NCI-H82 treated with DMSO at 0.1 percent for 48 hours (cell line): Measurements from ENCODE around the gene OTULIN.

ENCODE experiments used
- DNase-seq: peaks from one replicate; lab custom pipeline; 2025; ENCODE audit not compliant: unreplicated experiment; lab: John Stamatoyannopoulos, UW

The OTULIN gene

GRCh38 chr5:14738050-14738449 is 73.5 kb downstream of the OTULIN start:
- DNase-seq, result no peak

- DNase-seq, result no peak
Measured at GRCh38 chr5:14739538-14739937, 75.0 kb downstream of the OTULIN start.

GRCh38 chr5:14739981-14740380 is 75.5 kb downstream of the OTULIN start:
- DNase-seq, result no peak

GRCh38 chr5:14741131-14741530 is 76.6 kb downstream of the OTULIN start:
- DNase-seq, result no peak

- peak; percentile 11 for DNase-seq
Measured at GRCh38 chr5:14741801-14742440, 77.4 kb downstream of the OTULIN start.

GRCh38 chr5:14742498-14742897 is 78.0 kb downstream of the OTULIN start:
- no peak for DNase-seq

- DNase-seq, result no peak
Measured at GRCh38 chr5:14743601-14744295, 79.2 kb downstream of the OTULIN start.

GRCh38 chr5:14744296-14745187 is 80.0 kb downstream of the OTULIN start:
- no peak for DNase-seq

- DNase-seq, result no peak
Measured at GRCh38 chr5:14745188-14745563, 80.7 kb downstream of the OTULIN start.

GRCh38 chr5:14745753-14746152 is 81.2 kb downstream of the OTULIN start:
- DNase-seq, result no peak

- no peak for DNase-seq
Measured at GRCh38 chr5:14748180-14748900, 83.8 kb downstream of the OTULIN start.
